ENCODE measurements around the gene PRR29. TPM values are rescaled to one million over a fixed set of nuclear protein-coding genes. Genes with fewer than 3 reads are reported as not detected.
"Not testable (repeated sequence)": the region's sequence is repeated elsewhere in the genome, so short reads cannot be mapped to it uniquely, and the experiment has no call there.

PRR29 gene
- total RNA-seq, 1 experiment from 2014 or later, result 0.77 TPM

GRCh38 chr17:63978272-63979200 is 19.6 kb upstream of the PRR29 start:
- ATAC-seq (no peak), DNase-seq (no peak)
- Histone ChIP-seq H3K9ac (ENCODE audit: low read length) (no peak overlapping the region), H3K9me2 (replicated peaks; ENCODE audit: low read length) (no peaks in the 10 kb centered on the region), H3K27me3 (ENCODE audit: low read length) (no peaks in the 10 kb centered on the region), H3K36me3 (ENCODE audit: low read depth, low read length) (no peaks in the 10 kb centered on the region), H3K4me1 (ENCODE audit: insufficient read depth, low read length) (peaks cover 25% of the 10 kb centered on the region), H3K27ac (ENCODE audit: low read length) (no peak overlapping the region), H3K4me2 (ENCODE audit: low read length) (no peak overlapping the region), H2AFZ (ENCODE audit: low read length) (no peak overlapping the region), H3F3A (ENCODE audit: low read length, unreplicated experiment) (no peaks in the 10 kb centered on the region), H3K9me3 (ENCODE audit: low read length) (no peaks in the 10 kb centered on the region), H3K4me3 (ENCODE audit: low read length) (no peak overlapping the region), H3K79me2 (ENCODE audit: low read length) (no peaks in the 10 kb centered on the region), H4K20me1 (ENCODE audit: low read length) (no peaks in the 10 kb centered on the region)
- intact Hi-C loops (cut with micrococcal nuclease), result no loop called here
- BruUV-seq (replicated peaks), result no TSS peak
- POLR2A ChIA-PET (ENCODE audit: unreplicated experiment), result no interaction called here
- CTCF ChIA-PET, result interaction anchor here (0.6 kb wide), 1 partner anchor 59 kb away, joined by 5 read pairs; no protein-coding TSS in a partner anchor
- TF ChIP-seq EZH2phosphoT487 (IDR thresholded peaks at IDR 0.05; ENCODE audit: borderline replicate concordance, low read length) (no peak), EZH2 (IDR thresholded peaks at IDR 0.05; ENCODE audit: low read length, unreplicated experiment) (no peak), CTCF (conservative IDR thresholded peaks at IDR 0.05; ENCODE audit: low read depth, low read length) (no peak)

- H3K27me3 ChIP-seq (ENCODE audit: low read length); BruUV-seq (replicated peaks); H3K9me3 ChIP-seq (ENCODE audit: low read length); H3K9me2 ChIP-seq (replicated peaks; ENCODE audit: low read length); H3K4me3 ChIP-seq (ENCODE audit: low read length); H3K9ac ChIP-seq (ENCODE audit: low read length); DNase-seq; H3F3A ChIP-seq (ENCODE audit: low read length, unreplicated experiment); H3K4me2 ChIP-seq (ENCODE audit: low read length); H3K36me3 ChIP-seq (ENCODE audit: low read depth, low read length); H4K20me1 ChIP-seq (ENCODE audit: low read length); ATAC-seq; H3K79me2 ChIP-seq (ENCODE audit: low read length); POLR2A ChIA-PET (ENCODE audit: unreplicated experiment); intact Hi-C loops (cut with micrococcal nuclease); H2AFZ ChIP-seq (ENCODE audit: low read length); CTCF ChIA-PET; H3K27ac ChIP-seq (ENCODE audit: low read length): not testable (repeated sequence)
- peaks cover 12% of the 10 kb centered on the region for H3K4me1 ChIP-seq (ENCODE audit: insufficient read depth, low read length)
These were observed 15.5 kb upstream of the PRR29 start for GRCh38 chr17:63982641-63983040.

GRCh38 chr17:63983320-63983719 is 14.8 kb upstream of the PRR29 start:
- no peaks in the 10 kb centered on the region for H3K79me2 ChIP-seq (ENCODE audit: low read length)
- ChIA-PET CTCF (no interaction called here), POLR2A (ENCODE audit: unreplicated experiment) (no interaction called here)
- no peaks in the 10 kb centered on the region for H4K20me1 ChIP-seq (ENCODE audit: low read length)
- H3F3A ChIP-seq (ENCODE audit: low read length, unreplicated experiment), result no peaks in the 10 kb centered on the region
- H3K4me3 ChIP-seq (ENCODE audit: low read length), result no peak overlapping the region
- H2AFZ ChIP-seq (ENCODE audit: low read length), result no peak overlapping the region
- H3K9me3 ChIP-seq (ENCODE audit: low read length), result no peaks in the 10 kb centered on the region
- intact Hi-C loops (cut with micrococcal nuclease), result no loop called here
- peaks cover 12% of the 10 kb centered on the region for H3K4me1 ChIP-seq (ENCODE audit: insufficient read depth, low read length)
- H3K36me3 ChIP-seq (ENCODE audit: low read depth, low read length), result no peaks in the 10 kb centered on the region
- TF ChIP-seq EZH2 (IDR thresholded peaks at IDR 0.05; ENCODE audit: low read length, unreplicated experiment), result no peak
- TF ChIP-seq CTCF (conservative IDR thresholded peaks at IDR 0.05; ENCODE audit: low read depth, low read length), result no peak
- no peak for TF ChIP-seq EZH2phosphoT487 (IDR thresholded peaks at IDR 0.05; ENCODE audit: borderline replicate concordance, low read length)
- no peaks in the 10 kb centered on the region for H3K27me3 ChIP-seq (ENCODE audit: low read length)
- ATAC-seq (no peak), DNase-seq (no peak)
- no peaks in the 10 kb centered on the region for H3K9me2 ChIP-seq (replicated peaks; ENCODE audit: low read length)
- H3K9ac ChIP-seq (ENCODE audit: low read length), result no peak overlapping the region
- H3K27ac ChIP-seq (ENCODE audit: low read length), result no peak overlapping the region
- BruUV-seq (replicated peaks), result no TSS peak
- no peak overlapping the region for H3K4me2 ChIP-seq (ENCODE audit: low read length)

All from PC-3 (cell line).